ENCODE measurements around the gene MLYCD.
"Not testable (repeated sequence)": the region's sequence is repeated elsewhere in the genome, so short reads cannot be mapped to it uniquely, and the experiment has no call there.

Gene MLYCD

DNA sequence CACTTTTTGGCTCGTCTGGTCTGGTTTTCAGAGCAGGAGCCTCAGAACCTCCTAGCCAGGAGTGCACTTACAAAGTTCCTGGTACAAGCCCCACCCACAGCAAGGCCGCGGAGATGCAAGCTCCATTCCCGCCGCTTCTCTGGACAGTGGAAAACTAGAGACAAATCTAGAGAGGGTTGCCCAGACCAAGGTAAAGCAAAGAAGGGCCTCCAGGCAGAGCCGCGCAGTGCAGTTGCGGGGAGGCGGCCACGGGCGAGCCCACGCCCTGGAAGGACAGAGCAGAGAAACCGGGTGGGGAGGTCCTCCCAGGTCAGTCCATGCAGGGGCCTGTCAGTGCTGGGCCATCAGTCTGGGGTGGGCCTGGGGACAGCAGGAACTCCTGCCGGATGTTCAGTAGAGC is 43.2 kb downstream of the MLYCD start:
- no peak for DNase-seq

DNA sequence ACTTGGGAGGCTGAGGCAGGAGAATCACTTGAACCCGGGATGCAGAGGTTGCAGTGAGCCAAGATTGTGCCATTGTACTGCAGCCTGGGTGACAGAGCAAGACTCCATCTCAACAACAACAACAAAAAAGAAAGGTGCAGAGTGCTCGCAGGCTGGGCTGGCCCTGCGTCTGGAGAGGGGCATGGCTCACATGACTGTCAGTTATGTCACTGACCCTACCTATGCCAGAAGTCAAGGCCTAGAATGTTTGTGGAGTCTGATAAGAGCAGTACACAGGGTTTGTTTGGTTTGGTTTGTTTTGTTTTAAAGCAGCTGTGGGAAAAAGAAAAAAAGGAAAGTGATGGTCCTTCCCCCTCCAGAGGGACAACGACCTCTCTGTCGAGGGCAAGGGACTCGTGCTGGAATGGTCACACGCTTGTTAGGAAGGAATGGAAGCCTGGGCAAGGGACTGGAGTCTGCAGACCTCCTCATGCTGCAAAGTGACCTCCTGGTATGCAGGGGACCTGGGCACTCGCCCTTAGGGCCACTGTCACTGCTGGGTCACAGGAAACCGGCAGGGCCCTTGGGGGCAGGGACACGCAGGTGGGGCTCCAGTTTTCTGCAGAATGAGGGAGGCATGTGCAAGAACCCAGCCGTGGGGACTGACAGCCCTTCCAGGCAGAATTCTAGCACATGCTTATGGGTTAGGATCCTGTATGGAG is 44.0 kb downstream of the MLYCD start:
- no peak for DNase-seq

DNA sequence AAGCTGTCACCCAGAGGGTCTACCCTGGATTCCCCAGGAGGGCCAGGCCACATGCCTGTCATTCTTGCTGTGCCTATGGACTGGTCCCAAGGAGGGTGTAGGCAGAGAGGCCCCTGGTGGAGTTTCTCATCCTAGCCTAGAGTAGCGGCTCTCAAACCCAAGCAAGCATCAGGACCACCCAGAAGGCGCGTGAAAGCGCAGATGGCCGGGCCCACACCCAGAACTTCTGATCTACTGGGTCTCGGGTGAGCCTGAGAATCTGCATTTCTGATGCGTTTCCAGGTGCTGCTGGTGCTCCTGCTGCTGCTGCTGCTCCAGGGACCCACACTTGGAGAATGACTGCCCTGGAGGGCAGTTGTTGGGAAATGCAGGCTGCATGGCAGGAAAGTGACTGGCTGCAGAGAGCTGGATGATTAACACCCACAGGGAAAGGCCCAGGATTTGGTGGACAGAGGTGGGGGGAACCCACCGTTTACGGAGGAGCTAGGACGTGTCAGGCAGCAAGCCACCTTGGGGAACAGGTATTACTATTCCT is 44.7 kb downstream of the MLYCD start:
- DNase-seq = no peak

DNA sequence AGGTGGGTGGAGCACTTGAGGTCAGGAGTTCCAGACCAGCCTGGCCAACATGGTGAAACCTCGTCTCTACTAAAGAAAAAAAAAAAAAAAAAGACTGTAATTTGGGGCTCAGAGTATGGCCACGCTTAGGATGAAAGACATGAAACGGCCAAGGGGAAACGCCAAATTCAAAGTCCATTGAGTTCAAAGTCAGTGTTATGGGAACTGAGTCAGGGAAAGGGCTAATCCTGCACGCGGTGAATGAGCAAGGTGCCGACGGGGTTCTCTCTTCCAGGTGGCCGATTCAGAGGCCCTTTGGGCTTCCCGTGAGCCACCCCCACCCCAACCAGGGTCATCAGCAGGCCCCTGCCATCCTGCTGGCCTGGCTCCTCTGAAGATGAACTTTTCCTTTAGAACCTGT is 46.7 kb downstream of the MLYCD start:
- DNase-seq = no peak

DNA sequence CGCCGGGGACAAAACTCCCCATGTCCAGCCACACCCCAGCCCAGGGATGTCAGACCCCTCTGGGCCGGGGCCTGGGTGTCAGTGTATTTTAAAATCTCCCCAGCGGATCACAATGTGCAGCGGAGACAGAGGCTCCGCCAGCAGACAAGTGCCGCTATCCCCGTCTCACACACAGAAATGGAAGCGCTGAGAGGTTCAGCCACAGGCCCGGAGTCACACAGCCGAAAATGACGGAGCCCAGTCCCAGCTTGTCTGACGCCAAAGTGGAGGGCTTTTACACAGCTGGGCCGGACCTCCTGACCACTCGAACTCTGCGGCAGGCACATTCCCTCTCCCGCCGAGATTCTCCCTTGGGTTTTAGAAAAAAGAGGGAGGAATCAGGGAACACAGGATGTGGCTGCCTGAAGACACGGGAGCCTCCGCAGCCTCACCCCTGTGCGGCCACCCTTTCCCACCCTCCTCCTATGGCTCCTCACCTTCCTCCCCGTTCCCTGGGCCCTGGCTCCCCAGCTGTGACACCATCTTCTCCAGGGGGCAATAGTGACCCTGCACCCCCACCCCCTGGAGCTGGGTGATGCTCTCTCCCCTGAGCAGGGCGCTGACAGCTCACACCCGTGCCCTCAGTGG is 47.4 kb downstream of the MLYCD start:
- no peak for DNase-seq

DNA sequence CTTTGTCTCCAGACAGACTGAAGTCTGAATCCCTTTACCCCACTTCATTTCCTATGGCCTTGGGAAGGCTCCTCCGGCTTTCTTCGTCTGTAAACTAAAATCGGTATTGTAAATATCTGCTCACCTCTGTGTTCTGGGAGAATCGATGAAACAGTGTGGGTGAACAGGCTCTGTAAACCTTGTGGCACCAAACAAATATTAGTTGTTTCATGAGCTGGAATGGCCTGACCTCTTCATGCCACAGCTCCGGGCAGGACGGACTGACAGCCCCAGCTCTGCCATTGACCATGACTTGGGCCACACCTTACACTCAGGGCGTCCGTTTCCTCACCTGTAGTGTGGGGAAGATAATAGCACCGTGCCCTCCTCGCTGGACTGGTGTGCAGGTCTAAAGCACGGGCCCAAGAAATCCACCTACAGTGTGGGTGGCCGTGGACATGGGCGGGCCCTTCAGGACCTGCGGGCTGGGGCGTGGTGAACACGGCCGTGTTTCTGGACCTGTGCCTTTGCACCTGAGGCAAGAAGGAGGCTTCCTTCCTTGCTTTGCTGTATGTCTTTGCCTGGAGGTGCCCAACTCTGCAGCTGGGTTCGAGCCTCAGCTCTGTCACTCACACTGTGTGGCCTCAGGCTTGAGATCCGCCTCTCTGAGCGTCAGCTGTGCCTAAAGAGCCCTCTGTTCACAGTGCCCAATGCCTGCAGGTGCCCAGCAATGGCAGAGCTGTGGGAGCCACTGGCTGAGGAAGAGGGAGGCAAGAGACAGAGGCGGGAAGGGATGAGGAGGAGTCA is 48.1 kb downstream of the MLYCD start:
- no peak for DNase-seq

DNA sequence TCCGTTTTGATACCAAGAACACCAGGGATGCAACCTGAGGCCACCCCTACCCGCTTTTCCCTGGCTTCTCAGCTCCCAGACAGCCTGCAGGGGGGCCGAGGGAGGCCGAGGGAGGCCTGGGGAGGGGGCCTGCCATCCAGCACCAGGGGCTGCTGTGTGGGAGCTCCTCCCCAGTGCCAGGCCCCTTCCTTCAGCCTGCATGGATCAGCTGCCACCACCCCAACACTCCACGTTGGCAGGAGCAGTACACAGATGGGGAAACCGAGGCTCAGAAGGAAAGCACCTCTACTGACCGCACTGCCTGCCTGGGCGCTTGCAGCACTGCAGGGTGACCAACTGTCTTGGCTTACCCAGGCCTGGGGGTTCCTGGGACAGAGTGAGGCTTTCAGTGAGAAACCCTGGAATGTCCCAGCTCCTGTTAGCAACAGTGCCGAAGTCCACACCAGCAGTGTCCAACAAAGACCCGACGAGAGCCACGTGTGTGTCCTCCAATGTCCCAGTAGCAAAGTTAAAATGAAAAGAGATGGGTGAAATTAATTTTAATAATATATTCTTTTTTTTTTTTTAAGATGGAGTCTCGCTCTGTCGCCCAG is 48.8 kb downstream of the MLYCD start:
- no peak for DNase-seq

DNA sequence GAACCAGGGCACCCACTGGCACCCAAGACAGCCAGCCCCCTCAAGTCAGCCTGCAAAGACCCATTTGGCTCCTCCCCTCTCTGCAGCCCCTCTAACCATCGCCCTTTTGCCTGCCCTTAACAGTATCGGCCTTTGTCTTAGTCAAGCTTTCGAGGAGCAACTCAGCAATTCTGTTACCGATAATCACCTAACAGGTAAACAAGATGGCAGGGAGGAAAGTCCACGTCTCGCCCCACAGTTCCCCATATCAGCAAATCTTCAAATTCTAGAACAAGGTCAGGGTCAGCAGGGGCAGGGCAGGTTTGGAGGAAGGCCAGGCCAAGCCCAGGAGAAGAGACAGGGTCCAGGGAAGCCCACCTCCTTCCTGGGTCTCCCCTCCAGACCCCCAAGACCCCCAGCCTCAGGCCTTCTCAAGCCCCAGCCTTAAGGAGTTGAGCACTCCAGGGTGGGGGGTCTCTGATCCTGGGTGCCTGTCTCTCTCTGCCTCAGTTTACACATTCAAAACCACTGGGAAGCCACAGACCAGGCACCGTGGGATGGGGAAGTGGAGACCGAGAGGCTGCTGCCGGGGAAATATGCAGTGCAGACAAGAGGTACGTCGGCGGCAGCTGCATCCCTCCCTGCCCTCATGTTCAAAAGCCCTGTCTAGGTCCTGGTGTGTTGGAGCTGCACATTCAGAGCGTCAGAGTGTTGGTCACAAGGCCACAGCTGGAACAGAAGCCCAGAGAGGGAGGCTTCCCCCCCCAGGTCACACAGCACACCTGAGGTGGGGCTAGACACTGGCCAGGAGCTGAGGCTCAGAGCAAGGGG is 50.2 kb downstream of the MLYCD start:
- DNase-seq = no peak

DNA sequence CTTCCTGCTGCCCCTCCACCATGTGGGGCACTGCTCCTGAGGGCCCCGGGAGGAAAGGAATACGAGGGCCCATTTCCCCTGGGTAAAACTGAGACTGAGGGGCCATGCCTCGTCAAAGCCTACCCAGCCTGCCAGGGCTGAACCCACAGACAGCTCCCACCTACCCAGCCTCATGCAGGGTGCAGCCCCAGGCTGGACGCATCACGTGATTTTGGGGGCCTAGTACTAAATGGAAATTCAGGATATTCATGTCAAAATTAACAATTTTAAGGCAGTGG is 50.7 kb downstream of the MLYCD start:
- DNase-seq = no peak

DNA sequence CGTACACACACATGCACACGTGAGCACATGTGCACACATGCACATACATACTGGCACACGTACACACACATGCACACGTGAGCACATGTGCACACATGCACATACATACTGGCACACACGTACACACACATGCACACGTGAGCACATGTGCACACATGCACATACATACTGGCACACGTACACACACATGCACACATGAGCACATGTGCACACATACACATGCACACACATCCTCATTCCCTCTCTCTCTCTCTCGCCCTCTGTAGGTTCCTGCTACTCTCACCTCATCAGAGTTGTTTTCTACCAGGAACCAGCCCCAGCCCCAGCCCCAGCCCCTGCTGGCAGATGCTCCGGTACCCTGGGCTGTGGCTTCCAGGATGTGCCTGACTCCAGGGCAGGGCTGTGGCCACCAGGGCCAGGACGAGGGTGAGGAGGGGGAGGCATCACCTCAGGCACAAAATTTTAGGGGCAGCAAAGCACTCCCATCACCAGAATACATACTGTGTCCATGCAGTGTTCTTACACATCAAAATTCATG is 52.0 kb downstream of the MLYCD start:
- not testable (repeated sequence) for DNase-seq

DNA sequence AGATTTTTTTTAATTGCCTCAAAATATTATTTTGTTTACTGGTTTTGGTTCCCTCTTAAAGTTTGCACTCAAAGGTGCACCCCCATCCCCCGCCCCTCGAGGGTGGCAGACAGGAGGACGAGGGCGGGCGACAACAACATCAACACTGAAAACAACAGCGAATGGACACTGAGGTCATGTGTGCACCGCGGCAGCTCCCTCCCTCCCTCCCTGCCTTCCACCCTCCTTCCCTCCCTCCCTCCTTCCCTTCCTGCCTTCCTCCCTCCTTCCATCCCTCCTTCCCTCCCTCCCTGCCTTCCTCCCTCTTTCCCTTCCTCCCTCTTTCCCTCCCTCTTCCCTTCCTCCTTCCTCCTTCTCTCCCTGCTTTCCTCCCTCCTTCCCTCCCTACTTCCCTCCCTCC is 52.6 kb downstream of the MLYCD start:
- no peak for DNase-seq

DNA sequence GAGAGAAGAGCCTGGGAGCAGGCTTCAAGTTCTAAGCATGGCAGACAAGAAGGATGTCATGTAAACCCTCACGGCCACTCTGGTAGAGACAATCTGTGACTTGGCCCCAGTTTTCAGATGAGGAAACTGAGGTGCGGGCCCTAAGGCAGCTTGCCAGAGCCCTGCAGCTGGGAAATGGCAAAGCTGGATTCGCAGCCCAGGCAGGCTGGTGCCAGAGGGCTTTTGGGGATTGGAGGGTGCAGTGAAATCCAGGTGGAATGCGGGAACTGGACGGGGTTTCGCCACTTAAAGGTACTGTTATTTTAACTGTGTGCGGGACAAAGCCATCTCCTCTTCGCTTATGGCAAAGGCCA is 53.6 kb downstream of the MLYCD start:
- DNase-seq = no peak

DNA sequence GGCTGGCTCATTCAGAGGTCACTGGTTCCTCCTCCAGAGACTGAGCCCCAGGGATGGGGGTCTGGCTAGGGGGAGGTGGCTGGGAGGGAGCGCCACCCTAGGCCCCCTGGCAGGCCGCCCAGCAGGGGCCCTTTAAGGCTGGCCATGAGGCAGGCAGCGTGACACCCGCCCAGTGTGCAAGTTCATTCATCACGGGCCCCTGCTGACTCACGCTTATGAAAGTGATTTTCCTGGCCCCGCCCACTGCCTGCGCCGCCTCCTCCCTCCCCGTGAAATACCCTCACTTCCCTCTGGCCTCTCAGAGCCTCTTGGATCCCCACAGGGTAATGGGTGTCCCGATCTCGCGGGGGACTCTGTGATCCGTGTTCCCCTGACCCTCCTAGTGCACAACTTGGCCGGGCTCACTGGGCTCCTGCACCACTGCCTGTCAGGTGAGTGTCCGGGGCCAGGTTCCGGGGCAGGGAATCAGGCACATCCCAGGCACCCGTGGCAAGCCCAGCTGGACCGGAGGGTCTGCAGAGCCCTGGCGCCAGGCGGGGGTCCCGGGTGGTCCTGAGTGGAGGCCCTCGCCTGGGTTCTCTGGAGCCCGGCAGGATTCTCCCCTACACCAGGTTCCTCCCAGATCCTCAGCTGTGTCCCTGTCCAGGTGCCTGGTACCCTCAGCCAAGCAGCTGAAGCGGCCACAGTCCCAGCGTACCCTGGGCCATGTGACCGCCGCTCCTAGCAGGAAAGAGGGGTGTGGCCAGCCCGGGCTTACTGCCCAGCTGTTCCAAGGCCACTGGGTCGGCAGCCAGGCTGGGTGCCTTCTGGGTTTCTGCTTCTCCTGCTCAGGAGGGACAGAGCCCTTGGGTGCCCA is 54.3 kb downstream of the MLYCD start, which contains the start of gene OSGIN1:
Gene OSGIN1 (plus strand): TSS at position 301 of the 856 bp plus-strand sequence. CDS start 4,432 bp downstream, outside the sequence.
- DNase-seq = peak; percentile 17 to 62

DNA sequence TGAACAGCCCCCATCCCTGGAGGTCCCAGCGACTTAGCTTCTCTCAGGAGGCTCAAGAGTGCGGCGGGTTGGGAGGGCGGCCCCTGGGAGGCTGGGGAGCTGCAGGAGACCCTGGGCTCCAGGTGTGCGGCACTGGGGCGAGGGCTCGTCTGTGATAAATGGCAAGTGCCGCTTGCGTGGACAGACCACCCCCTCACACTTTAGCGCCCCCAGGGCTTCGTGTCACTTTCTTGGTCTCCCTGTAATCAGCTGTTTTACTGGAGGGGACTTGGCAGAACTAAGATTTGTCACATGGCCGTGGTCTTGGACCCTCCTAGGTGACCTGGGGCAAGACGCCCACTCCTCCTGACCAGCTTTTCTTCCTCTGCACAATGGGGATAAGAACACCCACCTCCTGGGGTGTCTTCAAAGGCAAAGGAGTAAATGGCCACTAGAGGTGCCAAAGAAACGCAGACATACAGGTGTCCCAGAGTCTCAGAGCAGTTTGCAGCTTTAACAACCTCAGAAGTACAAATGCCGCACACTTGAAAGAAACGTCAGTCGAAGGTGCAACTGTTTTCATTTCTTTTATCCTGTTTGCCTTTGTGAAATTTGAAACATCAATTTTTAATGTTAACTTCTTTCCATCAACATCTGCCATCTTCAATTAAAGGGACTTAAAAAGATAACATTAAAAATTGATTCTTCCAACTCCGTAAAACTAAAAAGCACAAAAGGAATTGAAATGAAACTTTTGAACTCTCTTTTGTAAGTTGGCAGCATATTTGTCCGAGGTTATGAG is 55.1 kb downstream of the MLYCD start:
- DNase-seq = peak in 1 of 2 experiments; percentile 10

DNA sequence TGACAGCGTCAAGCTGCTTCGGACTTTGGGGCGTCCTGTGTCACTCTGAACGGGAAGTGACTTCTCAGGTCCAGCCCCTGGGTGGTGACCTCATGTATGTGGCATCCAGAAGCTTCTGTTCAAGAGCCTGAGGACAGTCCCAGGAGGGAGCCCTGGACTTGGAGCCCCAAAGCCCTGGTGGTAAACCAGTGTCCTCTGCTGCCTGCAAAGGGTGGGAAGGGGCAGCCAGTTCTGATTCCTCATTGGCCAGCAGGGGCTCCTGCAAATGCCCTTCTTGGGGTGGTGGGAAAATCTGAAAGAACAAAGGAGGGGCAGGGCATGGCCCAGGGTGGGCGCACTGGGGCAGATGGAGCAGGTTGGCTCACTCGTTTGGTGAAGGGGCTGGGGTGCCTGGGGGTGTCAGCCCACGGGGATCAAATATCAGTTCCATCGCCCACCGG is 55.7 kb downstream of the MLYCD start:
- no peak for DNase-seq

DNA sequence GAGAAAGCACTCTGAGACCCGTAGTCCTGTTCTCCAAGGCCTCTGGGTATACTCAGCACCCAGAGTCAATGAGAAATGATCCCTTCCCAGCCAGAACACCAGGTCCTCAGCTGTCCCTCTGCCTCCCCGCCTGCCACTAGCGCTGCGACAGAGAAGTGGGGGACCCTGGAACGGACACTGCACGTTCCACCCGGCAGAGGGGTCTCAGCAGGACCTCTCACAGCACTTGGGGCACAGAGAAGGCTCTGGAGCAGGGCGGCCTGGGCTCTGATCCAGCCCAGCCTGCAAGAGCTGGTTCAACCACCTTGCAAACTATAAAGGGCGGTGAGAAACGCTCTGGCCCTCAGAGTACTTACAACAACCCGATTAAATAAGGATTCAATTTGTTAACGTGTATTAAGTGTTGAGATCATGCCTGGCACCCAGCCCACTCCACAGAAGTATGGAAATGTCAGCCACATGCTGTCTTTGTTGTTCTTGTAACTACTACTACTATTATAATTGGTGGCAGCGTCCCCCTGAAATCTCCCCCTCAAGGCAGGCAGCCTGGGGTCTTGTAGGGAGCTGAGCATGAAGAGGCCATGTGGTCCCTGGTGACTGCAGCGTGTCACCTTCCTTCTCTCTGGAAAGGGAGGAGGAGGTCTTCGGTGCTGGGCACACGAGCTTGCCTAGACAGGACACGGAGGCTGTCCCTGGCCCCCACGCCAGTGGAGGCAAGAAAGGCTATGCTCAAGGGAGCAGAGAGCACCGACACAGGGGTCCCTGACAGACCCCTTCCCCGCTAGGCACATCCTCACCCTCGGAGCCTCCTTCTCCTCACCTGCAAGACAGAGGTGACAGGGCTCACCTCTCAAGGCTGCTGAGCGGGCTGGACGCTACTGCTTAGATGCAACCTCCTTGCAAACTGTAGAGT is 56.6 kb downstream of the MLYCD start:
- DNase-seq = no peak

DNA sequence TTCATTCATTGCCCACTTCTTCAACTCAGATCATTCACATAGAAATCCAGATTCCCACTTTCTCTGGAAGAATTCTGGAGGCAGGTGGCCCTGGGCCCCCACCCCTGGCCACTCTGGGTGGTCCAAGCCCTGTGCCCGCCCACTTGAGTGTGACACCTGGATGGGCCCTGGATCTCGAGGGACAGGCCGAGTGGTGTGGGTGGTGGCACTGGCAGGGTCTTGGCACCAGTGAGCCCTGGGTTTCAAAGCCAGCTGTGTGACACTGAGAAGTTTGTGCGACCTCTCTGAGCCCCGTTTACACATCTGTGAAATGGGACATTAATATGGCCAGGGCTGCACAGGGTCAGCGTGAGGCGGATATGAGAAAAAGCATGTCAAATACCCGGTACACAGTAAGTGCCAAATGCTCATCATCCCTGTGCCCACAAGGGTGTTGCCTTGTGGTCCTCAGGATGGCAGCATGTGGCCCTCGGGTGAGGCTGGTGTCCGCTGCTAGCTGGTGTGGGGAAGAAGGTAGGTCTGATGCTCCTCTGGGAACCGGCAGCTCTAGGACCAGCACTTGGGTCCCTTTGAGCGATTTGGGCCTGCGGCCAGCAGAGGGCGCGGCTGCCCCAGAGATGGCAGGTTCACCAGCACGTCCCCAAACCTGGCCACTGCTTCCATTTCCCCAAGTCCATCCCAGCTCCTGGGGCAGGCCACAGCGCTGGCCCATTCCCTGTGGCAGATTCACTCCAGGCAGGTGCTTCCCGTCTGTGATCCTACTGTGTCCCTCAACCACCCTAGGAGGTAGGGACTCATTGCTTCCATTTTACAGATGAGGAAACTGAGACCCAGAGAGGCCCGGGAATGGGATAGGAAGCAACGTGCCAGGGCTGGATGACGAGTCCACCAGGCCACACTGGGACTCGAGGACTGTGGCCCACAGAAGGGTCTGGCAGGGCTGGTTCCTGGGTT is 57.7 kb downstream of the MLYCD start:
- DNase-seq = peak; percentile 66 to 69

DNA sequence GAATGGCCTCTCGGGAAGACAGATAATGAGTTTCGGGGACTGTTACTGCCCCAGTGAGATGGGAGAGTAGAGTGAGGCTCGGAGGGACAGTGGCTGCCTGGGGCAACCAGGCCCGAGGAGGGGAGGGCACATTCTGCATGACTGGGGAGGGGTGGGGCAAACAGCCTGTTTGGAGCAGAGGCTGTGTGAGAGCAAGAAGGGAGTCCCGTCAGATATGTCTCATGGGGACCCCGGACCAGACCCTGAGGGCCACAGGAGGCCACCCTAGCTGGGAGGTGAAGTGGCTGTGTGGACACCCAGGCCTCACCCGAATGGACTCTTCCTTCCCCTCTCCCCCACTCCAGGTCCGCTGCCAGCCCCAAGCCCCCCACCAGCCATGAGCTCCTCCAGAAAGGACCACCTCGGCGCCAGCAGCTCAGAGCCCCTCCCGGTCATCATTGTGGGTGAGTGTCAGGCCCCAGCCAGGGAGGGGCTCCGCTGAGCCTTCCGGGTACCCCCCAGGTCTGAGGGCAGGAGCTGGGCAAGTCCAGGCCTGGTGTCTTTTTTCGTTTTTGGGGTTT is 58.5 kb downstream of the MLYCD start:
- no peak for DNase-seq
